HL-60 (cell line): ENCODE measurements around the gene CADM1.

Experiments
- CTCF ChIP-seq: IDR thresholded peaks from one replicate; pipeline ENCODE4 v1.5.1; 2011; ENCODE audit warnings: low read length, control low read depth, inconsistent platforms; ENCODE audit not compliant: insufficient read depth
- REST ChIP-seq: IDR thresholded peaks from 2 replicates; pipeline ENCODE4 v1.6.1; 2012; ENCODE audit warnings: low read depth; ENCODE audit not compliant: insufficient replicate concordance

GRCh38 chr11:115247361-115247760 lies 256.9 kb downstream of the CADM1 start:
- TF ChIP-seq CTCF (no peak), REST (no peak)
